HG02798 (cell line): ENCODE measurements around the gene KCNH6.
A peak's percentile ranks its signal among the peaks of the same experiment; 100 is the strongest.

Experiments used
- ATAC-seq: cut with Tn5 transposase; IDR thresholded peaks from one replicate; pipeline ENCODE4 v1.9.1; 2021; ENCODE audit warnings: mild to moderate bottlenecking; ENCODE audit not compliant: unreplicated experiment, poor library complexity

The KCNH6 gene

GRCh38 chr17:63523253-63523855, at the start of gene KCNH6:
TSS of gene KCNH6 (plus strand) at chr17:63523358. CDS start at chr17:63523414, 56 bp downstream.
- ATAC-seq = no peak

- no peak for ATAC-seq
Observed at GRCh38 chr17:63474174-63474573, 49.0 kb upstream of the KCNH6 start.

- no peak for ATAC-seq
Observed at GRCh38 chr17:63474586-63475460, 48.3 kb upstream of the KCNH6 start.

- no peak for ATAC-seq
Observed at GRCh38 chr17:63475491-63476412, 47.4 kb upstream of the KCNH6 start.

- ATAC-seq = no peak
Observed at GRCh38 chr17:63476459-63476853, 46.7 kb upstream of the KCNH6 start.

- ATAC-seq = no peak
Observed at GRCh38 chr17:63476854-63477479, 46.2 kb upstream of the KCNH6 start, which contains the start of gene ACE. TSS of gene ACE (plus strand) at chr17:63477061. CDS start at chr17:63477095, 34 bp downstream.

- ATAC-seq = no peak
Observed at GRCh38 chr17:63477480-63478440, 45.4 kb upstream of the KCNH6 start.

- peak; percentile 65 for ATAC-seq
Observed at GRCh38 chr17:63478814-63479494, 44.2 kb upstream of the KCNH6 start.

GRCh38 chr17:63479495-63480184, 43.5 kb upstream of the KCNH6 start:
- no peak for ATAC-seq

GRCh38 chr17:63480192-63480784, 42.9 kb upstream of the KCNH6 start:
- ATAC-seq = no peak

- ATAC-seq = no peak
Observed at GRCh38 chr17:63480826-63481487, 42.2 kb upstream of the KCNH6 start.

- no peak for ATAC-seq
Observed at GRCh38 chr17:63481488-63481870, 41.7 kb upstream of the KCNH6 start.

GRCh38 chr17:63482509-63482908, 40.6 kb upstream of the KCNH6 start:
- no peak for ATAC-seq

GRCh38 chr17:63483038-63483437, 40.1 kb upstream of the KCNH6 start:
- ATAC-seq = no peak

- no peak for ATAC-seq
Observed at GRCh38 chr17:63483655-63484575, 39.2 kb upstream of the KCNH6 start.
